Measurements from ENCODE around the gene HBA2.
"Not testable (repeated sequence)": the region's sequence is repeated elsewhere in the genome, so short reads cannot be mapped to it uniquely, and the experiment has no call there.

Gene HBA2

GRCh38 chr16:155031-155398, 17.7 kb upstream of the HBA2 start:
- DNase-seq (ENCODE audit: low spot score), result no peak

GRCh38 chr16:159136-159849, 13.4 kb upstream of the HBA2 start:
- no peak for DNase-seq (ENCODE audit: low spot score)

- DNase-seq (ENCODE audit: low spot score), result not testable (repeated sequence)
Observed at GRCh38 chr16:160242-160641, 12.4 kb upstream of the HBA2 start.

- no peak for DNase-seq (ENCODE audit: low spot score)
Observed at GRCh38 chr16:160691-161190, 11.9 kb upstream of the HBA2 start.

GRCh38 chr16:162271-162991, 10.2 kb upstream of the HBA2 start:
- no peak for DNase-seq (ENCODE audit: low spot score)

- not testable (repeated sequence) for DNase-seq (ENCODE audit: low spot score)
Observed at GRCh38 chr16:163139-163538, 9.5 kb upstream of the HBA2 start.

- DNase-seq (ENCODE audit: low spot score), result not testable (repeated sequence)
Observed at GRCh38 chr16:163696-164095, 9.0 kb upstream of the HBA2 start.

GRCh38 chr16:164134-164823, 8.4 kb upstream of the HBA2 start:
- DNase-seq (ENCODE audit: low spot score), result not testable (repeated sequence)

- DNase-seq (ENCODE audit: low spot score), result no peak
Observed at GRCh38 chr16:164827-165538, 7.7 kb upstream of the HBA2 start.

- no peak for DNase-seq (ENCODE audit: low spot score)
Observed at GRCh38 chr16:165539-166374, 6.9 kb upstream of the HBA2 start, which contains the start of gene HBM. HBM (plus strand) TSS chr16:165978; CDS start chr16:165998, 20 bp downstream.

GRCh38 chr16:166375-167121, 6.1 kb upstream of the HBA2 start:
- DNase-seq (ENCODE audit: low spot score), result no peak

- no peak for DNase-seq (ENCODE audit: low spot score)
Observed at GRCh38 chr16:167122-167690, 5.5 kb upstream of the HBA2 start.

GRCh38 chr16:168424-168823, 4.3 kb upstream of the HBA2 start:
- DNase-seq (ENCODE audit: low spot score), result no peak

- no peak for DNase-seq (ENCODE audit: low spot score)
Observed at GRCh38 chr16:169014-169413, 3.7 kb upstream of the HBA2 start.

GRCh38 chr16:170088-170507, 2.6 kb upstream of the HBA2 start:
- peak; percentile 19 for DNase-seq (ENCODE audit: low spot score)

GRCh38 chr16:170788-171187, 1.9 kb upstream of the HBA2 start:
- DNase-seq (ENCODE audit: low spot score), result no peak

GRCh38 chr16:173211-173854, 657 bp downstream of the HBA2 start:
- not testable (repeated sequence) for DNase-seq (ENCODE audit: low spot score)

GRCh38 chr16:173928-174769, 1.5 kb downstream of the HBA2 start:
- not testable (repeated sequence) for DNase-seq (ENCODE audit: low spot score)
